Fibroblast of lung (primary cell): Measurements from ENCODE around the gene KPNB1. TPM values are rescaled to one million over a fixed set of nuclear protein-coding genes. Genes with fewer than 3 reads are reported as not detected.

Experiments
- DNase-seq, 2 donors: peaks; one replicate each; pipeline versions ENCODE4 v3.0.0 to v3.0.0-alpha.2; 2010; ENCODE audit warnings: low read depth in 2 of 2
- H2AFZ ChIP-seq: 2 replicates; pipeline ENCODE4 v1.5.1; 2012; ENCODE audit warnings: low read length, control low read depth, inconsistent platforms
- H3K27ac ChIP-seq: 2 replicates; pipeline ENCODE4 v1.5.1; 2011; ENCODE audit warnings: low read length, control low read depth; ENCODE audit not compliant: insufficient read depth
- H3K27me3 ChIP-seq: 2 replicates; pipeline ENCODE4 v1.5.1; 2011; ENCODE audit warnings: mild to moderate bottlenecking, low read length; ENCODE audit not compliant: control insufficient read depth, insufficient read depth
- H3K36me3 ChIP-seq: 2 replicates; pipeline ENCODE4 v1.5.1; 2011; ENCODE audit warnings: low read length; ENCODE audit not compliant: control insufficient read depth, insufficient read depth
- H3K4me1 ChIP-seq: 2 replicates; pipeline ENCODE4 v1.5.1; 2011; ENCODE audit warnings: low read length; ENCODE audit not compliant: control insufficient read depth, insufficient read depth; ENCODE audit errors: extremely low read depth
- H3K4me2 ChIP-seq: 2 replicates; pipeline ENCODE4 v1.5.1; 2011; ENCODE audit warnings: low read length, control low read depth; ENCODE audit not compliant: insufficient read depth; ENCODE audit errors: extremely low read depth
- H3K4me3 ChIP-seq, 4 experiments: fragments of 200-600 bp in 1 of 4; sonication (generic) in 1 of 4; replicated peaks in 1 of 4; 2 replicates each; pipeline ENCODE4 v1.5.1; 2011 to 2016; ENCODE audit warnings: low read length in 4 of 4, low read depth in 3 of 4, mild to moderate bottlenecking in 3 of 4, control low read depth in 2 of 4, inconsistent platforms in 1 of 4, mixed read lengths in 1 of 4; ENCODE audit not compliant: insufficient read depth in 1 of 4; ENCODE audit errors: control extremely low read depth in 1 of 4
- H3K79me2 ChIP-seq: 2 replicates; pipeline ENCODE4 v1.5.1; 2012; ENCODE audit warnings: mild to moderate bottlenecking, low read length, inconsistent platforms; ENCODE audit not compliant: control insufficient read depth, insufficient read depth
- H3K9ac ChIP-seq: 2 replicates; pipeline ENCODE4 v1.5.1; 2011; ENCODE audit warnings: mild to moderate bottlenecking, low read length, control low read depth; ENCODE audit not compliant: insufficient read depth
- H3K9me3 ChIP-seq: 2 replicates; pipeline ENCODE4 v1.5.1; 2012; ENCODE audit warnings: low read depth, low read length; ENCODE audit not compliant: control insufficient read depth, insufficient read depth
- H4K20me1 ChIP-seq: 2 replicates; pipeline ENCODE4 v1.5.1; 2011; ENCODE audit warnings: low read length; ENCODE audit not compliant: control insufficient read depth, insufficient read depth; ENCODE audit errors: extremely low read depth
- EZH2 ChIP-seq: IDR thresholded peaks from 2 replicates; pipeline ENCODE4 v1.5.1; 2012; ENCODE audit warnings: low read length, control low read depth, mild to moderate bottlenecking; ENCODE audit errors: missing control alignments
- polyA plus RNA-seq, 2 donors: library from polyadenylated mRNA; depleted of rRNA in 1 of 2; stranded (reverse) in 1 of 2; unstranded in 1 of 2; fragments of >200 nt; gene quantifications; 2 replicates each; pipeline ENCODE4 v1.2.1, GENCODE V29; 2011 to 2012; ENCODE audit warnings: missing spikeins in 1 of 2
- total RNA-seq: library from RNA; depleted of rRNA; stranded (reverse); fragments of >200 nt; gene quantifications from 2 replicates; pipeline ENCODE4 v1.2.1, GENCODE V29; 2014
- TF ChIP-seq, protein P1 (sequence below), 2 donors: IDR thresholded peaks in 1 of 2; conservative IDR thresholded peaks in 1 of 2; 1 replicate in 1 of 2; 2 replicates in 1 of 2; pipeline ENCODE4 v1.5.1; 2011 to 2012; ENCODE audit warnings: low read length in 2 of 2, control low read depth in 1 of 2, inconsistent platforms in 1 of 2, low read depth in 1 of 2, mild to moderate bottlenecking in 1 of 2

Gene KPNB1
- total and polyA plus RNA-seq, 2 donors (not counting 1 experiment from before 2014, with no cell fraction given), result 253 to 267 TPM

DNA sequence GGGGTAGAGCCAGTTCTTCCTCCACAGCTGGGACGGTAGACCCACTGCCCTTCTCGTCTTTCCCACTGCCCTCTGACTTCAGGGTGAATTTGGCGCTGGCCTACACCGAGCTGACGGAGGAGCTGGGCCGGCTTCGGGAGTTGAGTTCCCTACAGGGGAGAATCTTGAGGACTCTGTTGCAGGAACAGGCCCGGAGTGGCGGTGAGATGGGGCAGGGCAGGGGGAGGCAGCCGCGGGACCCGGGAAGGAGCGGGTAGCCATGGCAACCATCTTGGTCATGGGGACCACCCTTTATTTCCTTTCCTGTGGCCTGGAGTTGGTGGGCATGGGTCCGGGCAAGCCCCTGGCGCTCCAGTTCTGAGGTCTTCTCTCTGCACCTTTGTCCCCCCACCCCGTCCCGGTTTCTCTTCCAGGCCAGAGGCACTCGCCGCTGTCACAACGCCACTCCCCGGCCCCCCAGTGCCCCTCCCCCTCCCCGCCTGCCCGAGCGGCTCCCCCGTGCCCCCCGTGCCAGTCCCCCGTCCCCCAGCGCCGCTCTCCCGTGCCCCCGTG is 58.7 kb downstream of the KPNB1 start:
- DNase-seq, result no peak
- Histone ChIP-seq H3K36me3 (no peaks in the 10 kb centered on the region), H3K9me3 (no peaks in the 10 kb centered on the region), H2AFZ (no peak overlapping the region), H3K4me2 (peak overlapping the region; percentile 25), H3K4me1 (peaks cover 3% of the 10 kb centered on the region), H3K27me3 (peaks cover 13% of the 10 kb centered on the region), H4K20me1 (no peaks in the 10 kb centered on the region), H3K9ac (no peak overlapping the region), H3K4me3 (peak overlapping the region in 1 of 4 experiments; percentile 7), H3K27ac (no peak overlapping the region), H3K79me2 (no peaks in the 10 kb centered on the region)
- TF ChIP-seq, protein P1, sequence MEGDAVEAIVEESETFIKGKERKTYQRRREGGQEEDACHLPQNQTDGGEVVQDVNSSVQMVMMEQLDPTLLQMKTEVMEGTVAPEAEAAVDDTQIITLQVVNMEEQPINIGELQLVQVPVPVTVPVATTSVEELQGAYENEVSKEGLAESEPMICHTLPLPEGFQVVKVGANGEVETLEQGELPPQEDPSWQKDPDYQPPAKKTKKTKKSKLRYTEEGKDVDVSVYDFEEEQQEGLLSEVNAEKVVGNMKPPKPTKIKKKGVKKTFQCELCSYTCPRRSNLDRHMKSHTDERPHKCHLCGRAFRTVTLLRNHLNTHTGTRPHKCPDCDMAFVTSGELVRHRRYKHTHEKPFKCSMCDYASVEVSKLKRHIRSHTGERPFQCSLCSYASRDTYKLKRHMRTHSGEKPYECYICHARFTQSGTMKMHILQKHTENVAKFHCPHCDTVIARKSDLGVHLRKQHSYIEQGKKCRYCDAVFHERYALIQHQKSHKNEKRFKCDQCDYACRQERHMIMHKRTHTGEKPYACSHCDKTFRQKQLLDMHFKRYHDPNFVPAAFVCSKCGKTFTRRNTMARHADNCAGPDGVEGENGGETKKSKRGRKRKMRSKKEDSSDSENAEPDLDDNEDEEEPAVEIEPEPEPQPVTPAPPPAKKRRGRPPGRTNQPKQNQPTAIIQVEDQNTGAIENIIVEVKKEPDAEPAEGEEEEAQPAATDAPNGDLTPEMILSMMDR (conservative IDR thresholded peaks at IDR 0.05 in 1 of 2, IDR thresholded peaks at IDR 0.05 in 1 of 2; ENCODE audit: low read depth in 1 of 2, low read length in 2 of 2), result no peak
- no peak for TF ChIP-seq EZH2

DNA sequence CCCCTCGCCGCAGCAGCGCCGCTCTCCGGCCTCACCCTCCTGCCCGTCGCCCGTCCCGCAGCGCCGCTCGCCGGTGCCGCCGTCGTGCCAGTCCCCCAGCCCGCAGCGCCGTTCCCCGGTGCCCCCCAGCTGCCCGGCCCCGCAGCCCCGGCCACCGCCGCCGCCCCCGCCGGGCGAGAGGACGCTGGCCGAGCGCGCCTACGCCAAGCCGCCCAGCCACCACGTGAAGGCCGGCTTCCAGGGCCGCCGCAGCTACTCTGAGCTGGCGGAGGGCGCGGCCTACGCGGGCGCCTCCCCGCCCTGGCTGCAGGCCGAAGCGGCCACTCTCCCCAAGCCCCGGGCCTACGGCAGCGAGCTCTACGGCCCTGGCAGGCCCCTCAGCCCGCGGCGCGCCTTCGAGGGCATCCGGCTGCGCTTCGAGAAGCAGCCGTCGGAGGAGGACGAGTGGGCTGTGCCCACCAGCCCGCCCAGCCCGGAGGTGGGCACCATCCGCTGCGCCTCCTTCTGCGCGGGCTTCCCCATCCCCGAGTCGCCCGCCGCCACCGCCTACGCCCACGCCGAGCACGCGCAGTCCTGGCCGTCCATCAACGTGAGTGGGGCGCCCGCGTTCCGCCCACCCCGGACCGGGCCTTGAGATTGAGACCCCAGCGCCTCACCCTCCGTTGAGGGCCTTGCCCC is 59.3 kb downstream of the KPNB1 start:
- peaks cover 3% of the 10 kb centered on the region for H3K4me1 ChIP-seq
- peaks cover 13% of the 10 kb centered on the region for H3K27me3 ChIP-seq
- H3K27ac ChIP-seq, result no peak overlapping the region
- H3K36me3 ChIP-seq, result no peaks in the 10 kb centered on the region
- no peak overlapping the region for H3K4me2 ChIP-seq
- H3K4me3 ChIP-seq, result peak overlapping the region in 1 of 4 experiments; percentile 20
- no peak overlapping the region for H2AFZ ChIP-seq
- no peaks in the 10 kb centered on the region for H3K79me2 ChIP-seq
- TF ChIP-seq EZH2, result no peak
- TF ChIP-seq, protein P1 (conservative IDR thresholded peaks at IDR 0.05 in 1 of 2, IDR thresholded peaks at IDR 0.05 in 1 of 2; ENCODE audit: low read depth in 1 of 2, low read length in 2 of 2), result no peak
- H4K20me1 ChIP-seq, result no peaks in the 10 kb centered on the region
- no peak overlapping the region for H3K9ac ChIP-seq
- H3K9me3 ChIP-seq, result no peaks in the 10 kb centered on the region
- DNase-seq, result peak; percentile 48 to 63

DNA sequence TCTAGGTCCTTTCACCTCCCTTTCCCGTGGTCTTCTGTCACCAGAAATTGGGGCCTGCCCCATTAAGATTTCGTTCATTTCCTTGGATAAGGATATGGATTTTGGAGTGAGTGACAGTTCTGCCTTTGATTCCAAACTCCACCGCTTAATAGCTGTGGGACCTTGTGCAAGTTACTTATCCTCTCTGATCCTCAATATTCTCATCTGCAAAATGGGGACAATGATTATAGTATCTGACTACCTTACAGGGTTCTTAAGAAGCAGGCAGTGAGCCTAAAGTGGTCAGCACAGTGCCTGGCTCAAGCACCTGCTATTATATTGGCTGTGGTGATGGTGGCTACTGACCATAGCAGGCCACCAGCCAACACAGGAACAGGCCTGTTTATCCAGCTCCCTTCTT is 59.9 kb downstream of the KPNB1 start:
- peaks cover 19% of the 10 kb centered on the region for H3K27me3 ChIP-seq
- H4K20me1 ChIP-seq, result no peaks in the 10 kb centered on the region
- no peaks in the 10 kb centered on the region for H3K79me2 ChIP-seq
- H3K9me3 ChIP-seq, result no peaks in the 10 kb centered on the region
- peaks cover 3% of the 10 kb centered on the region for H3K4me1 ChIP-seq
- H3K4me3 ChIP-seq, result no peak overlapping the region
- no peak overlapping the region for H3K9ac ChIP-seq
- no peak overlapping the region for H3K27ac ChIP-seq
- H3K4me2 ChIP-seq, result no peak overlapping the region
- no peak overlapping the region for H2AFZ ChIP-seq
- no peak for DNase-seq
- TF ChIP-seq, protein P1 (conservative IDR thresholded peaks at IDR 0.05 in 1 of 2, IDR thresholded peaks at IDR 0.05 in 1 of 2; ENCODE audit: low read depth in 1 of 2, low read length in 2 of 2), result no peak
- TF ChIP-seq EZH2, result no peak
- H3K36me3 ChIP-seq, result no peaks in the 10 kb centered on the region
